Muscle layer of colon (tissue), 2 donors: ENCODE measurements around the gene HSPBP1.

Experiments used
- H3K27ac ChIP-seq: one replicate; pipeline ENCODE4 v1.7.0; 2013; ENCODE audit warnings: low read depth, mild to moderate bottlenecking, low read length, moderate library complexity
- H3K27me3 ChIP-seq, 2 donors: one replicate each; pipeline ENCODE4 v1.7.0; 2013; ENCODE audit warnings: low read length in 2 of 2, mild to moderate bottlenecking in 2 of 2; ENCODE audit not compliant: insufficient read depth in 2 of 2, control insufficient read depth in 1 of 2
- H3K36me3 ChIP-seq: one replicate; pipeline ENCODE4 v1.7.0; 2013; ENCODE audit warnings: mild to moderate bottlenecking, low read length; ENCODE audit not compliant: insufficient read depth
- H3K4me1 ChIP-seq: one replicate; pipeline ENCODE4 v1.7.0; 2013; ENCODE audit warnings: mild to moderate bottlenecking, low read length; ENCODE audit not compliant: insufficient read depth
- H3K4me3 ChIP-seq, 2 donors: one replicate each; pipeline ENCODE4 v1.7.0; 2013; ENCODE audit warnings: low read length in 2 of 2, low read depth in 1 of 2, mild to moderate bottlenecking in 1 of 2, moderate library complexity in 1 of 2
- H3K9ac ChIP-seq: one replicate; pipeline ENCODE4 v1.7.0; 2013; ENCODE audit warnings: low read length
- H3K9me3 ChIP-seq: one replicate; pipeline ENCODE4 v1.7.0; 2013; ENCODE audit warnings: mild to moderate bottlenecking, low read length
- donor health status: abdominal sarcoma.
- donor health status: Adenocarcinoma of cecum.

The HSPBP1 gene

GRCh38 chr19:55249841-55250240, 30.1 kb downstream of the HSPBP1 start:
- H3K9ac ChIP-seq = no peak overlapping the region
- no peaks in the 10 kb centered on the region for H3K27me3 ChIP-seq
- H3K9me3 ChIP-seq = no peaks in the 10 kb centered on the region
- peaks cover 12% of the 10 kb centered on the region for H3K36me3 ChIP-seq
- H3K4me1 ChIP-seq = peaks cover 17% of the 10 kb centered on the region
- no peak overlapping the region for H3K27ac ChIP-seq
- H3K4me3 ChIP-seq = no peak overlapping the region

DNA sequence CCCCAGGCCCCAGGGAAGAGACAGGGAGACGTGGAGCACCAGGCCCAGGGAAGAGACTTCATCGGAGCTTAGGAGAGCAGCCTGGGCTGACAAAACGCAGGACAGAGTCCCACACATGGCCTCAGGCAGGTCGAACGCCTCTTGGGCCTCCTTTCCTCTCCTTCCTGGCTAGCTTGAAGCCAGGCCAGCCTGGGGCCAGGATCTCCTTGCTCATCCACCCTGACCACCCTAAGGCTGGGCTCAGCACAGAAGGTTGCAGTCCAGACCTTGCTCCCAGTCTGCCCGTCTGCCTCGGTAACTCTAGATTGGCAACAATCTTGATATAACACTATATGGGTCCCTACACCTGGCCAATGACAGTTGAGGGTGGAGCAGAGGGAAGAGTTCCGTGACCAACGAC, 31.2 kb downstream of the HSPBP1 start:
- H3K27ac ChIP-seq = no peak overlapping the region
- H3K36me3 ChIP-seq = peaks cover 23% of the 10 kb centered on the region
- no peak overlapping the region for H3K4me3 ChIP-seq
- H3K4me1 ChIP-seq = peaks cover 9% of the 10 kb centered on the region
- no peak overlapping the region for H3K9ac ChIP-seq
- H3K27me3 ChIP-seq = no peaks in the 10 kb centered on the region
- H3K9me3 ChIP-seq = no peaks in the 10 kb centered on the region

GRCh38 chr19:55248166-55248675, 31.7 kb downstream of the HSPBP1 start:
- Histone ChIP-seq H3K9ac (no peak overlapping the region), H3K27ac (no peak overlapping the region), H3K36me3 (peaks cover 24% of the 10 kb centered on the region), H3K4me1 (peaks cover 9% of the 10 kb centered on the region), H3K27me3 (no peaks in the 10 kb centered on the region), H3K9me3 (no peaks in the 10 kb centered on the region), H3K4me3 (no peak overlapping the region)

DNA sequence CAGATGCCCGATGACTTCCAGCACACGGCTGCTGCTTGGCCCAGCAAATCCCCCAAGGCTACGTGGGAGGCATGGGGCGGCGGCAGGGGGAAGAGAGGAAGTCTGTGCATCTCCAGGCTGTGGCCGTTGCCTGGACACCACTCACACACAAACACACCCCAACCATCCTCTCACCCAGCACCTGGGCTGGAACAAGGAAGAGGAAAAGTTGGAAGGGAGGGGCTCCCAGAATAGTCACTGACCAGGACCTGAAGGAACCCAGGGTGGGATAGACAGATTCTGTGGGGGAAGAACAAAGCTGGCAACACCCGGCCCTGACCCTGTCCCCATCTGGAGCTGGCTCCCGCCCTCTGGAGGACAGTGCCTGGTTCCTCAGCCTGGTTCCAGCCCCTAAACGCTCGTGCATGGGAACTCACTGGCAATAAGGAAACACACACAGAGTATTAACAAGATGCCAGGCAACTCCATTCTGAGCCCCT, 32.2 kb downstream of the HSPBP1 start:
- Histone ChIP-seq H3K9ac (no peak overlapping the region), H3K27ac (no peak overlapping the region), H3K36me3 (peaks cover 27% of the 10 kb centered on the region), H3K27me3 (no peaks in the 10 kb centered on the region), H3K4me1 (peaks cover 9% of the 10 kb centered on the region), H3K9me3 (no peaks in the 10 kb centered on the region), H3K4me3 (no peak overlapping the region)

- Histone ChIP-seq H3K27ac (no peak overlapping the region), H3K27me3 (no peaks in the 10 kb centered on the region), H3K36me3 (peaks cover 36% of the 10 kb centered on the region)
These were observed 33.2 kb downstream of the HSPBP1 start for GRCh38 chr19:55246462-55247451.

DNA sequence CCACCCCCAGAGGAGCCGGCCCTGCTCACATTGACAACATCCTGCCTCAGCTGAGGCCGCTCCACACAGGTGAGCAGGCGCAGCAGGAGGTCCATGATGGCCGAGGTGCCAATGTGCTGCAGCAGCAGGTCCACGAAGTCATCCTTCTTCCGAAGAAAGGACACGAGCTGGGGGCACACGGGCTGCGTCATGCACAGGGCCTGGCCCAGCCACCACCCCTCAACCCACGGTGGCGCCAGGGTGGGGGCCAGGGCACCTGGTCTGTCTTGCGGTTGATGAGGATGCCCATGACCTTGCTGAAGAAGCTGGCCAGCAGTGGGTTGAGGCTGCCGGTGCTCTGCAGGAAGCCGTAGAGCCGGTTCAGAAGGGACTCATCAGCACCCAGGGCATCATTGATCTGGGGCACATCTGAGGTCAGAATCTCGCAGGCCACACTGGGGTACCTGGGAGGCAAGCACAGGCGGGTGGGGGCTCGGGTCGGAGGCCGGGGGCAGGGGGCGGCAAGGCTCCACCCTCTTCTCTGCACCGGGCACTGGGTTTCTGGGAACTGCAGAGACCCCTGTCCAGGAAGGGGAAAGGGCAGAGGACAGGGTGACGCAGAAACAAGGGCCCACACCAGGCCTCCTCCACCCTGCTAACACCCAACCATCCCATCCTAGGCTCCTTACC, 34.5 kb downstream of the HSPBP1 start:
- Histone ChIP-seq H3K9me3 (no peaks in the 10 kb centered on the region), H3K4me3 (no peak overlapping the region), H3K4me1 (peaks cover 9% of the 10 kb centered on the region), H3K36me3 (peaks cover 47% of the 10 kb centered on the region), H3K27ac (no peak overlapping the region), H3K9ac (no peak overlapping the region), H3K27me3 (no peaks in the 10 kb centered on the region)

More at GRCh38 chr19:55246462-55247451, 33.2 kb downstream of the HSPBP1 start:
- Histone ChIP-seq H3K9me3 (no peaks in the 10 kb centered on the region), H3K9ac (no peak overlapping the region), H3K4me1 (peaks cover 9% of the 10 kb centered on the region), H3K4me3 (no peak overlapping the region)

- Histone ChIP-seq H3K9me3 (no peaks in the 10 kb centered on the region), H3K9ac (no peak overlapping the region), H3K27me3 (no peaks in the 10 kb centered on the region), H3K4me3 (no peak overlapping the region), H3K36me3 (peaks cover 60% of the 10 kb centered on the region), H3K4me1 (peaks cover 9% of the 10 kb centered on the region), H3K27ac (no peak overlapping the region)
These were observed 35.8 kb downstream of the HSPBP1 start for GRCh38 chr19:55244004-55244680.

DNA sequence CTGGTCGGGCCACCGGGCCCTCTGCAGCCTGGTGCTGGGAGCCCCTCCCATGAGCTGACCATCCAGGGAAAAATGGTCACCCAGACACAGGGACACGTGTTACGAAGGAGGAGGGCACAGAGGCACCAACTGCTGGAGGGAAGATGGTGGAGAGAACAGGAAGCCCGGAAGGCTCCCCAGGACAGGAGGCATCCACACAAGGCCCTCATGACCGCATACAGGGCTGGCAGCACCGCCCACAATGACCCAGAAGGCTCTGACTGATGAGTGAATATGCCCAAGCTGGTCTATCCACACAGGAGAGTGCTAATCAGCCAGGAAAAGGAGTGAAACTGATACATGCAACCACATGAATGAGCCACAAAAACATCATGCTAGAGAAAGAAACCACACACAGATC, 37.4 kb downstream of the HSPBP1 start:
- H3K4me1 ChIP-seq = no peaks in the 10 kb centered on the region
- no peak overlapping the region for H3K27ac ChIP-seq
- H3K9me3 ChIP-seq = no peaks in the 10 kb centered on the region
- H3K9ac ChIP-seq = no peak overlapping the region
- no peaks in the 10 kb centered on the region for H3K27me3 ChIP-seq
- H3K4me3 ChIP-seq = no peak overlapping the region
- peaks cover 72% of the 10 kb centered on the region for H3K36me3 ChIP-seq

GRCh38 chr19:55241935-55242464, 37.9 kb downstream of the HSPBP1 start:
- no peak overlapping the region for H3K4me3 ChIP-seq
- H3K9me3 ChIP-seq = no peaks in the 10 kb centered on the region
- no peak overlapping the region for H3K27ac ChIP-seq
- no peaks in the 10 kb centered on the region for H3K4me1 ChIP-seq
- H3K9ac ChIP-seq = no peak overlapping the region
- H3K27me3 ChIP-seq = no peaks in the 10 kb centered on the region
- H3K36me3 ChIP-seq = peaks cover 77% of the 10 kb centered on the region

DNA sequence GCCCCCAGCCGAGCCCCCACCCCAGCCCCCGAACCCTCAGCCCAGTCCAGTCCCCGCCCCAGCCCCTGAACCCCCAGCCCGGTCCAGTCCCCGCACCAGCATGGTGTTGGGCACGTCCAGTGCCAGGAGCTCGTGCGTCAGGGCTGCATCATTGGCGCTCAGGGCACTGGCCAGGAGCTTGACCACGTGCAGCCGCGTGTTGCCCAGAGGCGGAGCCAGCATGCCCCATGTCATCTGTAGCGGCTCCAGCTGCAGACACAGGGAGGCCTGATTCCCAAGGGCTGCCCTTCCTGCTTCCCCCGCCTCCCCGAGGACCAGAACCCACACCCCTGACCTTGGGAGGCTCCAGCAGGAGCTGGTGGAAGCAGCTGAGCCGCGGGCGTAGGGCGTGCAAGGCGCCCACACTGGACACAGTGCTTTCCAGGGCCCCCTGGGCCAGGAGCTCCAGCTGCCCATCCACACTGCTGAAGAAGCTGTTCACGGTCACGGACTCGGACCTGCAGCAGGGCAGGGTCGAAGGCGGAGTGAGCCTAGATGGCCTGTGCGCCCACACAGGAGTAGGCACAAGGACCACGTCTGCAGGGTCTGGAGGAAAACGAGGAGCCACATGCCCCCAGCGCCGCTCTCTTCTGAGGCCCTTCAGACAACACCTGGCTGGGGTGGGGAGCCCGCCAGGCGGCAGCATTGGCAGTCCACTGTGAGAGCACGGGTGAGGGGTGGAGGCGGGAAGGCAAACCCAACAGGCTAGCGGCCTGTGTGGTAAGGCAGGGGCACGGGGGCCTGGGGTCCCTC, 38.6 kb downstream of the HSPBP1 start:
- H3K36me3 ChIP-seq = peaks cover 84% of the 10 kb centered on the region
- no peak overlapping the region for H3K4me3 ChIP-seq
- H3K9me3 ChIP-seq = no peaks in the 10 kb centered on the region
- no peak overlapping the region for H3K9ac ChIP-seq
- H3K27me3 ChIP-seq = no peaks in the 10 kb centered on the region
- no peak overlapping the region for H3K27ac ChIP-seq
- H3K4me1 ChIP-seq = no peaks in the 10 kb centered on the region
